Ishikawa (cell line): ENCODE measurements around the gene MRO.

ENCODE experiments used
- CEBPB ChIP-seq: IDR thresholded peaks from 2 replicates; pipeline ENCODE4 v1.6.1; 2012
- CREB1 ChIP-seq: IDR thresholded peaks from 2 replicates; pipeline ENCODE4 v1.6.1; 2012; ENCODE audit warnings: low read depth
- EGR1 ChIP-seq: IDR thresholded peaks from 2 replicates; pipeline ENCODE4 v1.6.1; 2012
- EP300 ChIP-seq: IDR thresholded peaks from 2 replicates; pipeline ENCODE4 v1.6.1; 2012; ENCODE audit warnings: borderline replicate concordance
- FOXM1 ChIP-seq: IDR thresholded peaks from 2 replicates; pipeline ENCODE4 v1.6.1; 2012; ENCODE audit warnings: low read depth, borderline replicate concordance
- NFIC ChIP-seq: IDR thresholded peaks from 2 replicates; pipeline ENCODE4 v1.6.1; 2012
- RAD21 ChIP-seq: IDR thresholded peaks from 2 replicates; pipeline ENCODE4 v1.6.1; 2012; ENCODE audit warnings: low read depth
- REST ChIP-seq: IDR thresholded peaks from 2 replicates; pipeline ENCODE4 v1.6.1; 2012; ENCODE audit warnings: low read depth, mild to moderate bottlenecking
- TAF1 ChIP-seq: IDR thresholded peaks from 2 replicates; pipeline ENCODE4 v1.6.1; 2012; ENCODE audit warnings: low read depth, mild to moderate bottlenecking
- TCF12 ChIP-seq: IDR thresholded peaks from 2 replicates; pipeline ENCODE4 v1.6.1; 2012; ENCODE audit warnings: low read depth
- TEAD4 ChIP-seq: IDR thresholded peaks from 2 replicates; pipeline ENCODE4 v1.6.1; 2012
- USF1 ChIP-seq: IDR thresholded peaks from 2 replicates; pipeline ENCODE4 v1.6.1; 2012
- YY1 ChIP-seq: IDR thresholded peaks from 2 replicates; pipeline ENCODE4 v1.6.1; 2012; ENCODE audit warnings: low read depth
- ZBTB7A ChIP-seq: IDR thresholded peaks from 2 replicates; pipeline ENCODE4 v1.6.1; 2012; ENCODE audit warnings: low read depth
- TF ChIP-seq, protein P1 (sequence below): IDR thresholded peaks from 2 replicates; pipeline ENCODE4 v1.6.1; 2012

The MRO gene

DNA sequence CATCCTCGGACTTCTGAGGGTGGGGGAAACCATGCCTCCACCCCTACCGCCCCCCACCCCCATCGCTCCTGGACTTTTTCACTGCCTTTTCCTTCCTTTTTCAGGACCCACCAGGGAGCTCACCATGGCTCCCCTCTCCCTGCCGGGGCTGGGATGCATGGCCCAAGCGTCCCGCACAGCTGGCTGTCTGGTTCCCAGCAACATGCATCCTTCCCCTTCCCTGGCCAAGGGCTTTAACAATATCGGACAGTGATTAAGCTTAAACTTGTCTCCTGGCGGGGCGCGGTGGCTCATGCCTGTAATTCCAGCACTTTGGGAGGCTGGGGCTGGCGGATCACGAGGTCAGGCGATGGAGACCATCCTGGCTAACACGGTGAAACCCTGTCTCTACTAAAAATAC lies 44.1 kb downstream of the MRO start:
- TF ChIP-seq TEAD4 (no peak), CREB1 (no peak), NFIC (no peak), REST (no peak), FOXM1 (no peak), RAD21 (no peak), EP300 (no peak), TCF12 (no peak), EGR1 (no peak), TAF1 (no peak), USF1 (no peak)
- TF ChIP-seq, protein P1, sequence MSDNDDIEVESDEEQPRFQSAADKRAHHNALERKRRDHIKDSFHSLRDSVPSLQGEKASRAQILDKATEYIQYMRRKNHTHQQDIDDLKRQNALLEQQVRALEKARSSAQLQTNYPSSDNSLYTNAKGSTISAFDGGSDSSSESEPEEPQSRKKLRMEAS, result no peak

DNA sequence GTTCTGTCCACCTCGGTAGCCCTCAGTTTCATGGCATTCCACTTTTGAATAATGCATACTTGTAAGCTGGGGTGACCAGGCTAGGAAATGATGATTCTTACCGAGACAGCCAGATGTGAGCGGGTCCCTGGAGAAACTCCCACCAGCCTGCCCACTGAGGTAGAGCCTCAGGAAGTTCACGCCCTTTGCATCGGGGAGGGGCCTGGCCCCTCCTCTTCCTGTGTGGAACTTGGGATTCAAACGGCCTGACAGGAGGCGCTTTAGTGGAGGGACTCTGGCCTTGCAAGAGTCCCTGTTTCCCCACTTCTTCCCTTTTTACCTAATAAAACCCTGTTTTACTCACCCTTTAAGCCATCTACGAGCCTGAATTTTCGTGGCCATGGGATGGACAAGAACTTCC lies 44.6 kb downstream of the MRO start:
- TF ChIP-seq TEAD4 (no peak), ZBTB7A (no peak)

- TF ChIP-seq USF1, result no peak
- TF ChIP-seq NFIC, result no peak
- TF ChIP-seq TAF1, result no peak
- no peak for TF ChIP-seq TCF12
- no peak for TF ChIP-seq ZBTB7A
- no peak for TF ChIP-seq RAD21
- no peak for TF ChIP-seq REST
- no peak for TF ChIP-seq EGR1
- TF ChIP-seq YY1, result no peak
- TF ChIP-seq TEAD4, result no peak
- no peak for TF ChIP-seq CREB1
- no peak for TF ChIP-seq EP300
- no peak for TF ChIP-seq CEBPB
- TF ChIP-seq FOXM1, result no peak
- TF ChIP-seq, protein P1, result no peak
These were observed 50.4 kb downstream of the MRO start for GRCh38 chr18:50769463-50769862.

GRCh38 chr18:50757358-50757757 lies 62.5 kb downstream of the MRO start:
- TF ChIP-seq TEAD4 (no peak), TAF1 (no peak), RAD21 (no peak), EP300 (no peak), NFIC (no peak), YY1 (no peak), ZBTB7A (no peak), TCF12 (no peak)
- TF ChIP-seq, protein P1, result no peak

GRCh38 chr18:50754297-50754696 lies 65.5 kb downstream of the MRO start:
- no peak for TF ChIP-seq CEBPB
- TF ChIP-seq NFIC, result no peak
- TF ChIP-seq RAD21, result no peak
- no peak for TF ChIP-seq EGR1
- no peak for TF ChIP-seq CREB1
- TF ChIP-seq YY1, result no peak
- no peak for TF ChIP-seq FOXM1
- TF ChIP-seq, protein P1, result no peak
- TF ChIP-seq TEAD4, result no peak
- TF ChIP-seq ZBTB7A, result no peak
- no peak for TF ChIP-seq TCF12

DNA sequence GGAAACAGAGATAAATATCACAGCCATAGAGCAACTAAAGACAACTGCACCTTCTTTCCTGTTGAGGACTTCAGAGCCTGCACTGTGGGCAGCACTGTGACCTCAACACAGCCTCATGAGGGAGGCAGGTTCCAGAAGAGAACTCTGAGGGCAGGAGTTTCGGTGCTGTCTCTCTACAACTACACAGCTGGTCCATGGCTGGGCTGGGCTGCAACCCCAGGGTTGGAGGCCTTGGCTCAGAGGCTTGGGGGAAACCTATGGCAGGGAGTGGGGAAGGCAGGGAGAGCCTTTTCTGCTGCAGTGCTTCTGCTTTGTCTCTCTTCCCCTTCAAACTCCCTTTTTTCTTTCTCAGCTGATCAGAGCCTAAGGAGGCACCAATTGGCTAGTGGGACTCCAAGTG lies 66.5 kb downstream of the MRO start:
- TF ChIP-seq EGR1 (no peak), CEBPB (no peak), TCF12 (no peak), FOXM1 (no peak), NFIC (no peak), USF1 (no peak), ZBTB7A (no peak), YY1 (no peak), EP300 (no peak), TAF1 (no peak), TEAD4 (no peak), CREB1 (no peak)
